UCSD-AML1 (cell line): ENCODE data around the gene TAGLN2.
A peak's percentile ranks its signal among the peaks of the same experiment; 100 is the strongest.

Experiments used
- DNase-seq: peaks from one replicate; lab custom pipeline; 2025; ENCODE audit not compliant: unreplicated experiment; lab: John Stamatoyannopoulos, UW

TAGLN2 gene

GRCh38 chr1:159924791-159925718, at the start of gene TAGLN2:
Gene TAGLN2 (minus strand): TSS chr1:159925507. CDS start chr1:159920509, 4,998 bp downstream.
- peak; percentile 92 for DNase-seq

GRCh38 chr1:159974350-159974965, 49.2 kb upstream of the TAGLN2 start:
- DNase-seq: no peak

- DNase-seq: no peak
These were observed 48.1 kb upstream of the TAGLN2 start for GRCh38 chr1:159973350-159973940.

- no peak for DNase-seq
These were observed 47.3 kb upstream of the TAGLN2 start for GRCh38 chr1:159972443-159973205.

GRCh38 chr1:159970932-159971342, 45.6 kb upstream of the TAGLN2 start:
- DNase-seq: no peak

- no peak for DNase-seq
These were observed 43.6 kb upstream of the TAGLN2 start for GRCh38 chr1:159968901-159969300.

- DNase-seq: no peak
These were observed 40.0 kb upstream of the TAGLN2 start for GRCh38 chr1:159965263-159965662.

GRCh38 chr1:159964144-159964543, 38.8 kb upstream of the TAGLN2 start:
- no peak for DNase-seq

GRCh38 chr1:159962176-159962575, 36.9 kb upstream of the TAGLN2 start:
- no peak for DNase-seq

GRCh38 chr1:159961636-159962035, 36.3 kb upstream of the TAGLN2 start:
- no peak for DNase-seq

- DNase-seq: no peak
These were observed 35.5 kb upstream of the TAGLN2 start for GRCh38 chr1:159960721-159961381.

- DNase-seq: no peak
These were observed 34.1 kb upstream of the TAGLN2 start for GRCh38 chr1:159959451-159959850.

- DNase-seq: no peak
These were observed 33.5 kb upstream of the TAGLN2 start for GRCh38 chr1:159958719-159959380.

- DNase-seq: no peak
These were observed 32.5 kb upstream of the TAGLN2 start for GRCh38 chr1:159957824-159958268.

- DNase-seq: no peak
These were observed 30.1 kb upstream of the TAGLN2 start for GRCh38 chr1:159955456-159955855.

GRCh38 chr1:159953536-159954515, 28.5 kb upstream of the TAGLN2 start, which contains the start of gene SLAMF9:
Gene SLAMF9 (minus strand): TSS chr1:159954237. CDS start chr1:159954137, 100 bp downstream.
- no peak for DNase-seq

GRCh38 chr1:159952932-159953331, 27.6 kb upstream of the TAGLN2 start:
- DNase-seq: no peak

- no peak for DNase-seq
These were observed 26.2 kb upstream of the TAGLN2 start for GRCh38 chr1:159951551-159951950.

GRCh38 chr1:159951016-159951415, 25.7 kb upstream of the TAGLN2 start:
- DNase-seq: no peak
